HepG2 (cell line): ENCODE data around the gene LLGL2. TPM values are rescaled to one million over a fixed set of nuclear protein-coding genes. Genes with fewer than 3 reads are reported as not detected.
A peak's percentile ranks its signal among the peaks of the same experiment; 100 is the strongest.

Experiments
- AKNA ChIP-seq: sonication (generic); formaldehyde crosslinking; IDR thresholded peaks from 2 replicates; pipeline ENCODE4 v1.4.0; 2020; ENCODE audit warnings: missing genetic modification reagents, borderline replicate concordance
- ARNT ChIP-seq: fragments of 450-650 bp; IDR thresholded peaks from 2 replicates; pipeline ENCODE4 v1.6.1; 2017
- CBX2 ChIP-seq, 2 experiments: fragments of 200-600 bp in 1 of 2; sonication (generic); formaldehyde crosslinking in 1 of 2; IDR thresholded peaks; 2 replicates each; pipeline versions ENCODE4 v1.7.0 to v1.8.1; 2018 to 2022; ENCODE audit warnings: low read depth in 2 of 2, low read length in 1 of 2, mild to moderate bottlenecking in 1 of 2, missing genetic modification reagents in 1 of 2
- CSRNP2 ChIP-seq: sonication (generic); formaldehyde crosslinking; conservative IDR thresholded peaks from 2 replicates; pipeline ENCODE4 v1.8.0; 2022; ENCODE audit warnings: low read depth, missing genetic modification reagents
- ELF1 ChIP-seq: sonication (generic); formaldehyde crosslinking; IDR thresholded peaks from 2 replicates; pipeline ENCODE4 v1.4.0; 2020; ENCODE audit warnings: missing genetic modification reagents
- ELF4 ChIP-seq: sonication (generic); formaldehyde crosslinking; IDR thresholded peaks from 2 replicates; pipeline ENCODE4 v1.5.0; 2020; ENCODE audit warnings: missing genetic modification reagents, mild to moderate bottlenecking, moderate library complexity, borderline replicate concordance
- IKZF5 ChIP-seq: IDR thresholded peaks from 2 replicates; pipeline ENCODE4 v1.6.1; 2018; ENCODE audit warnings: missing genetic modification reagents, mild to moderate bottlenecking, missing compliant biosample characterization
- KLF16 ChIP-seq, 2 experiments: sonication (generic) in 1 of 2; formaldehyde crosslinking in 1 of 2; IDR thresholded peaks; 2 replicates each; pipeline versions ENCODE4 v1.6.1 to v1.8.0; 2016 to 2023; ENCODE audit warnings: missing genetic modification reagents in 2 of 2, missing compliant biosample characterization in 1 of 2
- SRF ChIP-seq: IDR thresholded peaks from 2 replicates; pipeline ENCODE4 v1.6.1; 2011; ENCODE audit warnings: mild to moderate bottlenecking, low read depth, low read length, moderate library complexity
- TCF12 ChIP-seq, 2 experiments: fragments of 450-650 bp in 1 of 2; sonication (generic) in 1 of 2; formaldehyde crosslinking in 1 of 2; IDR thresholded peaks; 2 replicates each; pipeline versions ENCODE4 v1.6.1 to v1.8.0; 2017 to 2022; ENCODE audit warnings: antibody characterized with exemption in 1 of 2, mild to moderate bottlenecking in 1 of 2, missing genetic modification reagents in 1 of 2, moderate library complexity in 1 of 2
- ZBTB42 ChIP-seq: sonication (generic); formaldehyde crosslinking; IDR thresholded peaks from 2 replicates; pipeline ENCODE4 v1.5.0; 2020; ENCODE audit warnings: mild to moderate bottlenecking, missing genetic modification reagents
- ZNF235 ChIP-seq: sonication (generic); formaldehyde crosslinking; IDR thresholded peaks from 2 replicates; pipeline ENCODE4 v1.8.1; 2023; ENCODE audit warnings: mild to moderate bottlenecking, missing genetic modification reagents, borderline replicate concordance
- ZNF556 ChIP-seq: sonication (generic); formaldehyde crosslinking; IDR thresholded peaks from 2 replicates; pipeline ENCODE4 v1.4.0; 2020; ENCODE audit warnings: mild to moderate bottlenecking, missing genetic modification reagents, borderline replicate concordance
- ZNF687 ChIP-seq: sonication (generic); formaldehyde crosslinking; IDR thresholded peaks from 2 replicates; pipeline ENCODE4 v1.5.1; 2020; ENCODE audit warnings: mild to moderate bottlenecking, missing genetic modification reagents, moderate library complexity
- ZNF75D ChIP-seq: sonication (generic); formaldehyde crosslinking; IDR thresholded peaks from 2 replicates; pipeline ENCODE4 v1.8.1; 2023; ENCODE audit warnings: missing genetic modification reagents, mild to moderate bottlenecking, borderline replicate concordance
- polyA plus RNA-seq, 8 experiments: library from polyadenylated mRNA; depleted of rRNA in 3 of 8; stranded (reverse) in 7 of 8; unstranded in 1 of 8; fragments of >200 nt; fragmentation: Illumina TruSeq in 4 of 8; extraction: Trizol in 4 of 8; gene quantifications; 2 replicates each; pipeline versions ENCODE4 v1.2.1 to v1.2.3, GENCODE V29; 2011 to 2016; ENCODE audit warnings: low read depth in 4 of 8, missing spikeins in 1 of 8, mixed read lengths in 1 of 8; ENCODE audit not compliant: insufficient read depth in 1 of 8
- total RNA-seq, 5 experiments: library from RNA; depleted of rRNA; stranded (reverse); fragments of >200 nt; fragmentation: Illumina TruSeq; extraction: Trizol; gene quantifications; 2 replicates each; pipeline ENCODE4 v1.2.3, GENCODE V29; 2016; ENCODE audit warnings: low read depth in 1 of 5

The LLGL2 gene
- total and polyA plus RNA-seq, 2 of the 13 experiments (the other 11 are each of a cell fraction or from before 2014, with no cell fraction given): 83.0 to 86.7 TPM

- TF ChIP-seq ZNF687 (CRISPR knock-in tag): peak; percentile 89
- no peak for TF ChIP-seq ZNF235 (CRISPR knock-in tag)
- no peak for TF ChIP-seq CSRNP2 (CRISPR knock-in tag)
- TF ChIP-seq ELF4 (CRISPR knock-in tag): no peak
- TF ChIP-seq AKNA: no peak
- TF ChIP-seq ZNF556 (CRISPR knock-in tag): no peak
- TF ChIP-seq TCF12 (IDR thresholded peaks at IDR 0.05): no peak
- TF ChIP-seq TCF12 (CRISPR knock-in tag; IDR thresholded peaks at IDR 0.05): 0 out of 2 replicates have a peak, but pooled peaks have one; percentile 15
- TF ChIP-seq ZBTB42 (CRISPR knock-in tag): no peak
- TF ChIP-seq IKZF5 (CRISPR knock-in tag): peak; percentile 69; the same call in 1 of the 2 replicates
- no peak for TF ChIP-seq CBX2 (IDR thresholded peaks at IDR 0.05; ENCODE audit: low read depth, low read length)
- no peak for TF ChIP-seq CBX2 (CRISPR knock-in tag; IDR thresholded peaks at IDR 0.05; ENCODE audit: low read depth)
- TF ChIP-seq ZNF75D: no peak
- TF ChIP-seq KLF16 (CRISPR knock-in tag; IDR thresholded peaks at IDR 0.05): peak in 1 of 2 experiments; percentile 40; a peak in 2 of 4 replicates
- TF ChIP-seq SRF: no peak
- no peak for TF ChIP-seq ARNT
- TF ChIP-seq ELF1: peak; percentile 34; the same call in 1 of the 2 replicates
These were observed 27.2 kb downstream of the LLGL2 start (continued) for GRCh38 chr17:75552425-75553294.
